ENCODE measurements around the gene ALDH18A1. TPM values are rescaled to one million over a fixed set of nuclear protein-coding genes. Genes with fewer than 3 reads are reported as not detected.

Gene ALDH18A1
- total RNA-seq, 1 experiment from 2014 or later, result 105 TPM

DNA sequence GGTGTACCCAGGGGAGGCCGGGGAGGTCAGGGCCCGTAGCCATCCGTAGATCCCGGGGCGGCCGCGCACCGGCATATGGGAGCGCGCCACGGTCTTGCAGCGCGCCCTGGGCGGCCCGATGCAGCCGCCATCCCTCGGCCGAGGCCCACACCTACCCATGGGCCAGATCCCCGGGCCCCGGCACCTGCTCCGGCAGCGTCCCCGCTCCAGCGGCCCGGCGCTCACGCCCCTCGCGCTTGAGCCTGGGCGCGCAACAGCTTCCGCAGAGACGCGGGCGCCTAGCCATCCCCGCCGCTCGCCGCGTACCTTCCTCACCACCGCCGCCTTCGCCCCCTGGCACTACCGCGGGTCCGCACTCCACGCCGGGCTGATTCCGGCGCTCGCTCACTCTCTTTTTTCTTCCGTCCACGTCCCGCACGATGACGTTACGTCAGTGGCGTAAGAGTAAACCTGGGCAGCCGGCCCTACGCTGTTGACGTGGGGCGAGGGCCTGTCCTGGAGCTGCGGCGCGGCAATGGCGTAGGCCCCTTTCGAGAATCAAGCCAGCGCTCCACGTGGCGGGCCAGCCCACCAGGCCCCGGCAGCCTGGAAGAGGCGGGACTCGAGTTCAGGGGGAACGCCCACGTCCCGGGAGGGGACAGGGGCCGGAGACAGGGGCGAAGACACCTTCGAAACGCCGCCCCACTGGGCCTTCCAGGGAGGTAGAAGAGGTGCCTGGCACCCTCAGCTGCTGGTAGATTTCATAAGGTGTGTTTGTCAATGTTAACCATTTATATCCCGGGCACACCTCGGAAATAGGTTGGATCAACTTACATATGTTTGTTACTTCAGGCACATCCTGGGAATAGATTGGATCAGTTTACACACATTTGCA is at the start of gene ALDH18A1 (continued):
- TF ChIP-seq USF2 (CRISPR knock-in tag; IDR thresholded peaks at IDR 0.05), result peak; percentile 71
- peak; percentile 49; the same call in 1 of the 2 replicates for TF ChIP-seq ESRRA (CRISPR knock-in tag; IDR thresholded peaks at IDR 0.05; ENCODE audit: borderline replicate concordance)

DNA sequence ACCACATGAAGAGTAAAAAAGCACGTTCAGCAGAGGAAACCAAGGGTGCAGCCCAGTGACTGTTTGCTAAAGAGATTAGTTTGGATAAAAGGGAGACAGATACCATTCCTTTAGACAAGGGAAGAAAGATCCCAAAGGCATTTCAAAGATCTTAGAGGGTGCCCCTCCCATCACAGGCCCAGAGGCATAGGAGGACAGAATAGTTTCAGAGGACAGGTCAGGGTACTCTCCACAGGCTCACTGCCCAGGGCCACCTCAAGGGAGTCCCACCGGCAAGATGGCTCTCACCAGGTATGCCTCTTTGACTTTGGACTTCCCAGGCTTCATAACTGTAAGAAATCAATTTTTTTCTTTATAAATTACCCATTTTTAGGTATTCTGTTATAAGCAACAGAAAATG is 41.9 kb upstream of the ALDH18A1 start:
- TF ChIP-seq, protein P1, sequence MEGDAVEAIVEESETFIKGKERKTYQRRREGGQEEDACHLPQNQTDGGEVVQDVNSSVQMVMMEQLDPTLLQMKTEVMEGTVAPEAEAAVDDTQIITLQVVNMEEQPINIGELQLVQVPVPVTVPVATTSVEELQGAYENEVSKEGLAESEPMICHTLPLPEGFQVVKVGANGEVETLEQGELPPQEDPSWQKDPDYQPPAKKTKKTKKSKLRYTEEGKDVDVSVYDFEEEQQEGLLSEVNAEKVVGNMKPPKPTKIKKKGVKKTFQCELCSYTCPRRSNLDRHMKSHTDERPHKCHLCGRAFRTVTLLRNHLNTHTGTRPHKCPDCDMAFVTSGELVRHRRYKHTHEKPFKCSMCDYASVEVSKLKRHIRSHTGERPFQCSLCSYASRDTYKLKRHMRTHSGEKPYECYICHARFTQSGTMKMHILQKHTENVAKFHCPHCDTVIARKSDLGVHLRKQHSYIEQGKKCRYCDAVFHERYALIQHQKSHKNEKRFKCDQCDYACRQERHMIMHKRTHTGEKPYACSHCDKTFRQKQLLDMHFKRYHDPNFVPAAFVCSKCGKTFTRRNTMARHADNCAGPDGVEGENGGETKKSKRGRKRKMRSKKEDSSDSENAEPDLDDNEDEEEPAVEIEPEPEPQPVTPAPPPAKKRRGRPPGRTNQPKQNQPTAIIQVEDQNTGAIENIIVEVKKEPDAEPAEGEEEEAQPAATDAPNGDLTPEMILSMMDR (IDR thresholded peaks at IDR 0.05), result no peak
- no peak for TF ChIP-seq STAT6 (CRISPR knock-in tag; conservative IDR thresholded peaks at IDR 0.05; ENCODE audit: low read depth)
- no peak for TF ChIP-seq IRF1 (CRISPR knock-in tag; IDR thresholded peaks at IDR 0.05)
- TF ChIP-seq ERG (CRISPR knock-in tag; IDR thresholded peaks at IDR 0.05), result no peak
- TF ChIP-seq ZNF263 (CRISPR knock-in tag; IDR thresholded peaks at IDR 0.05; ENCODE audit: low read depth), result no peak
- TF ChIP-seq CBFB (CRISPR knock-in tag; IDR thresholded peaks at IDR 0.05; ENCODE audit: low read depth), result no peak
- TF ChIP-seq, protein P2, sequence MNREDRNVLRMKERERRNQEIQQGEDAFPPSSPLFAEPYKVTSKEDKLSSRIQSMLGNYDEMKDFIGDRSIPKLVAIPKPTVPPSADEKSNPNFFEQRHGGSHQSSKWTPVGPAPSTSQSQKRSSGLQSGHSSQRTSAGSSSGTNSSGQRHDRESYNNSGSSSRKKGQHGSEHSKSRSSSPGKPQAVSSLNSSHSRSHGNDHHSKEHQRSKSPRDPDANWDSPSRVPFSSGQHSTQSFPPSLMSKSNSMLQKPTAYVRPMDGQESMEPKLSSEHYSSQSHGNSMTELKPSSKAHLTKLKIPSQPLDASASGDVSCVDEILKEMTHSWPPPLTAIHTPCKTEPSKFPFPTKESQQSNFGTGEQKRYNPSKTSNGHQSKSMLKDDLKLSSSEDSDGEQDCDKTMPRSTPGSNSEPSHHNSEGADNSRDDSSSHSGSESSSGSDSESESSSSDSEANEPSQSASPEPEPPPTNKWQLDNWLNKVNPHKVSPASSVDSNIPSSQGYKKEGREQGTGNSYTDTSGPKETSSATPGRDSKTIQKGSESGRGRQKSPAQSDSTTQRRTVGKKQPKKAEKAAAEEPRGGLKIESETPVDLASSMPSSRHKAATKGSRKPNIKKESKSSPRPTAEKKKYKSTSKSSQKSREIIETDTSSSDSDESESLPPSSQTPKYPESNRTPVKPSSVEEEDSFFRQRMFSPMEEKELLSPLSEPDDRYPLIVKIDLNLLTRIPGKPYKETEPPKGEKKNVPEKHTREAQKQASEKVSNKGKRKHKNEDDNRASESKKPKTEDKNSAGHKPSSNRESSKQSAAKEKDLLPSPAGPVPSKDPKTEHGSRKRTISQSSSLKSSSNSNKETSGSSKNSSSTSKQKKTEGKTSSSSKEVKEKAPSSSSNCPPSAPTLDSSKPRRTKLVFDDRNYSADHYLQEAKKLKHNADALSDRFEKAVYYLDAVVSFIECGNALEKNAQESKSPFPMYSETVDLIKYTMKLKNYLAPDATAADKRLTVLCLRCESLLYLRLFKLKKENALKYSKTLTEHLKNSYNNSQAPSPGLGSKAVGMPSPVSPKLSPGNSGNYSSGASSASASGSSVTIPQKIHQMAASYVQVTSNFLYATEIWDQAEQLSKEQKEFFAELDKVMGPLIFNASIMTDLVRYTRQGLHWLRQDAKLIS (CRISPR knock-in tag; IDR thresholded peaks at IDR 0.05; ENCODE audit: borderline replicate concordance), result no peak
- TF ChIP-seq RELA (CRISPR knock-in tag; IDR thresholded peaks at IDR 0.05; ENCODE audit: borderline replicate concordance), result no peak
- no peak for TF ChIP-seq ETV6 (CRISPR knock-in tag; IDR thresholded peaks at IDR 0.05)
- Mint-ChIP-seq H3K27ac (no peak overlapping the region), H3K9me3 (peaks cover 31% of the 10 kb centered on the region), H3K27me3 (ENCODE audit: low read depth) (peaks cover 9% of the 10 kb centered on the region), H3K36me3 (peaks cover 15% of the 10 kb centered on the region), H3K4me1 (peaks cover 4% of the 10 kb centered on the region), H3K4me3 (no peak overlapping the region)
- ChIA-PET CTCF (interaction anchor here (0.6 kb wide), 1 partner anchor 59 kb away, joined by 4 read pairs; no protein-coding TSS in a partner anchor), POLR2A (no interaction called here)
- DNase-seq (ENCODE audit: low spot score), result no peak
- ATAC-seq, result no peak

All from WTC11 (cell line).